ENCODE measurements around the gene SPAG5. TPM values are rescaled to one million over a fixed set of nuclear protein-coding genes. Genes with fewer than 3 reads are reported as not detected.

The SPAG5 gene
- total RNA-seq, 1 donor from 2014 or later, result 15.8 TPM

- H3K27ac Mint-ChIP-seq, result no peak overlapping the region
- intact Hi-C loops (cut with micrococcal nuclease), result no loop called here
- no peak for ATAC-seq (ENCODE audit: low read depth)
- peaks cover 76% of the 10 kb centered on the region for H3K36me3 Mint-ChIP-seq (ENCODE audit: low read depth)
- H3K4me1 Mint-ChIP-seq, result peaks cover 38% of the 10 kb centered on the region
- H3K27me3 Mint-ChIP-seq, result no peaks in the 10 kb centered on the region
- no peak overlapping the region for H3K4me3 Mint-ChIP-seq
- ChIA-PET POLR2A (interaction anchor here (0.5 kb wide), 1 partner anchor 73 kb away, joined by 6 read pairs; no protein-coding TSS in a partner anchor), CTCF (interaction anchor here (1.0 kb wide), 1 partner anchor 121 kb away, joined by 3 read pairs; no protein-coding TSS in a partner anchor)
- H3K9me3 Mint-ChIP-seq, result no peaks in the 10 kb centered on the region
- no peak for TF ChIP-seq CTCF (IDR thresholded peaks at IDR 0.05)
- DNase-seq, result no peak
Measured at GRCh38 chr17:28616281-28616680, 17.5 kb upstream of the SPAG5 start.

- ChIA-PET POLR2A (interaction anchor here (1.6 kb wide), 1 partner anchor 16 kb away, joined by 8 read pairs; no protein-coding TSS in a partner anchor), CTCF (interaction anchor here (1.2 kb wide), 1 partner anchor 120 kb away, joined by 4 read pairs; no protein-coding TSS in a partner anchor)
- Mint-ChIP-seq H3K4me3 (no peak overlapping the region), H3K27ac (peak overlapping the region; percentile 46), H3K27me3 (no peaks in the 10 kb centered on the region), H3K4me1 (peaks cover 38% of the 10 kb centered on the region), H3K36me3 (ENCODE audit: low read depth) (peaks cover 73% of the 10 kb centered on the region), H3K9me3 (no peaks in the 10 kb centered on the region)
- ATAC-seq (ENCODE audit: low read depth), result peak; percentile 56
- intact Hi-C loops (cut with micrococcal nuclease), result no loop called here
- DNase-seq, result no peak
- TF ChIP-seq CTCF (IDR thresholded peaks at IDR 0.05), result no peak
Measured at GRCh38 chr17:28615260-28615940, 16.6 kb upstream of the SPAG5 start.

GRCh38 chr17:28613931-28614381, 15.1 kb upstream of the SPAG5 start, which contains the start of gene RSKR:
TSS of gene RSKR (minus strand) at chr17:28614185. CDS start at chr17:28614161, 24 bp downstream.
- intact Hi-C loops (cut with micrococcal nuclease), result loop anchor here (1.0 to 5.0 kb wide), 4 partner anchors 42 to 120 kb away; partner anchors contain the start of genes PIGS and UNC119
- DNase-seq, result no peak
- ChIA-PET POLR2A (interaction anchor here (0.7 to 1.6 kb wide), 3 partner anchors 14 to 67 kb away, joined by 3 to 8 read pairs (median 6); no protein-coding TSS in a partner anchor), CTCF (interaction anchor here (1.2 to 4.7 kb wide), 7 partner anchors 14 to 122 kb away, joined by 3 to 66 read pairs (median 12); partner anchors contain the start of gene SPAG5)
- peaks cover 38% of the 10 kb centered on the region for H3K4me1 Mint-ChIP-seq
- no peak within 1 kb of the TSS for H3K4me3 Mint-ChIP-seq
- H3K27ac Mint-ChIP-seq, result peak within 1 kb of the TSS; percentile 56
- no peaks in the 10 kb centered on the region for H3K9me3 Mint-ChIP-seq
- H3K36me3 Mint-ChIP-seq (ENCODE audit: low read depth), result peaks cover 67% of the 10 kb centered on the region
- TF ChIP-seq CTCF (IDR thresholded peaks at IDR 0.05), result no peak
- no peaks in the 10 kb centered on the region for H3K27me3 Mint-ChIP-seq
- no peak for ATAC-seq (ENCODE audit: low read depth)

- DNase-seq, result peak; percentile 26
- ChIA-PET POLR2A (interaction anchor here (0.7 to 1.4 kb wide), 3 partner anchors 14 to 67 kb away, joined by 3 to 6 read pairs (median 5); no protein-coding TSS in a partner anchor), CTCF (interaction anchor here (0.7 to 4.7 kb wide), 19 partner anchors 8 to 197 kb away, joined by 3 to 66 read pairs (median 4); partner anchors contain the start of genes ALDOC and SPAG5)
- intact Hi-C loops (cut with micrococcal nuclease), result loop anchor here (1.0 to 5.0 kb wide), 4 partner anchors 41 to 119 kb away; partner anchors contain the start of genes PIGS and UNC119
- Mint-ChIP-seq H3K27ac (peak overlapping the region; percentile 38), H3K4me3 (no peak overlapping the region), H3K9me3 (no peaks in the 10 kb centered on the region), H3K27me3 (no peaks in the 10 kb centered on the region), H3K36me3 (ENCODE audit: low read depth) (peaks cover 60% of the 10 kb centered on the region), H3K4me1 (peaks cover 38% of the 10 kb centered on the region)
- TF ChIP-seq CTCF (IDR thresholded peaks at IDR 0.05), result no peak
- ATAC-seq (ENCODE audit: low read depth), result peak; percentile 54
Measured at GRCh38 chr17:28612936-28613872, 14.4 kb upstream of the SPAG5 start.

Data from activated B cell treated with CpG ODN at 0.5 μM for 24 hours (primary cell).